Erythroblast (primary cell): ENCODE data around the gene SLC35F4.

ENCODE experiments used
- GATA1 ChIP-seq: IDR thresholded peaks from 2 replicates; pipeline ENCODE4 v1.6.1; 2011; ENCODE audit warnings: low read depth, mild to moderate bottlenecking, control low read depth, low read length, moderate library complexity
- POLR2A ChIP-seq: IDR thresholded peaks from 2 replicates; pipeline ENCODE4 v1.6.1; 2011; ENCODE audit warnings: mild to moderate bottlenecking, low read length

- TF ChIP-seq POLR2A, result no peak
- no peak for TF ChIP-seq GATA1
Measured at GRCh38 chr14:57641776-57642175, 224.1 kb downstream of the SLC35F4 start.
